ENCODE measurements around the gene NANOS2. TPM values are rescaled to one million over a fixed set of nuclear protein-coding genes. Genes with fewer than 3 reads are reported as not detected.
A peak's percentile ranks its signal among the peaks of the same experiment; 100 is the strongest.

Gene NANOS2
- total and polyA plus RNA-seq, 2 of the 13 experiments (the other 11 are each of a cell fraction or from before 2014, with no cell fraction given): not detected

GRCh38 chr19:45863840-45864628, 50.5 kb downstream of the NANOS2 start, which contains the start of gene FOXA3 (continued):
- TF ChIP-seq ZNF142 (CRISPR knock-in tag; IDR thresholded peaks at IDR 0.05): peak; percentile 79; the same call in 1 of the 2 replicates
- TF ChIP-seq ZNF383 (CRISPR knock-in tag; IDR thresholded peaks at IDR 0.05; ENCODE audit: borderline replicate concordance): no peak
- TF ChIP-seq, protein P1, sequence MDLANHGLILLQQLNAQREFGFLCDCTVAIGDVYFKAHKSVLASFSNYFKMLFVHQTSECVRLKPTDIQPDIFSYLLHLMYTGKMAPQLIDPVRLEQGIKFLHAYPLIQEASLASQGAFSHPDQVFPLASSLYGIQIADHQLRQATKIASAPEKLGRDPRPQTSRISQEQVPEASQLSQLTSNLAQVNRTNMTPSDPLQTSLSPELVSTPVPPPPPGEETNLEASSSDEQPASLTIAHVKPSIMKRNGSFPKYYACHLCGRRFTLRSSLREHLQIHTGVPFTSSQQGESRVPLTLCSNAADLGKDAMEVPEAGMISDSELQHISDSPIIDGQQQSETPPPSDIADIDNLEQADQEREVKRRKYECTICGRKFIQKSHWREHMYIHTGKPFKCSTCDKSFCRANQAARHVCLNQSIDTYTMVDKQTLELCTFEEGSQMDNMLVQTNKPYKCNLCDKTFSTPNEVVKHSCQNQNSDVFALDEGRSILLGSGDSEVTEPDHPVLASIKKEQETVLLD (CRISPR knock-in tag; IDR thresholded peaks at IDR 0.05; ENCODE audit: low read depth): 0 out of 2 replicates have a peak, but pooled peaks have one; percentile 34
- TF ChIP-seq, protein P2, sequence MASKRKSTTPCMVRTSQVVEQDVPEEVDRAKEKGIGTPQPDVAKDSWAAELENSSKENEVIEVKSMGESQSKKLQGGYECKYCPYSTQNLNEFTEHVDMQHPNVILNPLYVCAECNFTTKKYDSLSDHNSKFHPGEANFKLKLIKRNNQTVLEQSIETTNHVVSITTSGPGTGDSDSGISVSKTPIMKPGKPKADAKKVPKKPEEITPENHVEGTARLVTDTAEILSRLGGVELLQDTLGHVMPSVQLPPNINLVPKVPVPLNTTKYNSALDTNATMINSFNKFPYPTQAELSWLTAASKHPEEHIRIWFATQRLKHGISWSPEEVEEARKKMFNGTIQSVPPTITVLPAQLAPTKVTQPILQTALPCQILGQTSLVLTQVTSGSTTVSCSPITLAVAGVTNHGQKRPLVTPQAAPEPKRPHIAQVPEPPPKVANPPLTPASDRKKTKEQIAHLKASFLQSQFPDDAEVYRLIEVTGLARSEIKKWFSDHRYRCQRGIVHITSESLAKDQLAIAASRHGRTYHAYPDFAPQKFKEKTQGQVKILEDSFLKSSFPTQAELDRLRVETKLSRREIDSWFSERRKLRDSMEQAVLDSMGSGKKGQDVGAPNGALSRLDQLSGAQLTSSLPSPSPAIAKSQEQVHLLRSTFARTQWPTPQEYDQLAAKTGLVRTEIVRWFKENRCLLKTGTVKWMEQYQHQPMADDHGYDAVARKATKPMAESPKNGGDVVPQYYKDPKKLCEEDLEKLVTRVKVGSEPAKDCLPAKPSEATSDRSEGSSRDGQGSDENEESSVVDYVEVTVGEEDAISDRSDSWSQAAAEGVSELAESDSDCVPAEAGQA (IDR thresholded peaks at IDR 0.05; ENCODE audit: low read depth): no peak
- TF ChIP-seq, protein P2 (CRISPR knock-in tag; IDR thresholded peaks at IDR 0.05; ENCODE audit: borderline replicate concordance): 0 out of 2 replicates have a peak, but pooled peaks have one; percentile 46
- TF ChIP-seq ZNF431 (CRISPR knock-in tag; IDR thresholded peaks at IDR 0.05; ENCODE audit: borderline replicate concordance, low read depth): no peak
- TF ChIP-seq MAFK (conservative IDR thresholded peaks at IDR 0.05 in 1 of 2, IDR thresholded peaks at IDR 0.05 in 1 of 2; ENCODE audit: low read length in 2 of 2): no peak
- peak; percentile 41; the same call in 1 of the 2 replicates for TF ChIP-seq ZBTB7B (CRISPR knock-in tag; IDR thresholded peaks at IDR 0.05)
- no peak for TF ChIP-seq ZNF782 (CRISPR knock-in tag; IDR thresholded peaks at IDR 0.05; ENCODE audit: borderline replicate concordance)
- TF ChIP-seq BORCS8-MEF2B (CRISPR knock-in tag; IDR thresholded peaks at IDR 0.05): 0 out of 2 replicates have a peak, but pooled peaks have one; percentile 16
- no peak for TF ChIP-seq TGIF2 (CRISPR knock-in tag; IDR thresholded peaks at IDR 0.05)
- TF ChIP-seq, protein P3, sequence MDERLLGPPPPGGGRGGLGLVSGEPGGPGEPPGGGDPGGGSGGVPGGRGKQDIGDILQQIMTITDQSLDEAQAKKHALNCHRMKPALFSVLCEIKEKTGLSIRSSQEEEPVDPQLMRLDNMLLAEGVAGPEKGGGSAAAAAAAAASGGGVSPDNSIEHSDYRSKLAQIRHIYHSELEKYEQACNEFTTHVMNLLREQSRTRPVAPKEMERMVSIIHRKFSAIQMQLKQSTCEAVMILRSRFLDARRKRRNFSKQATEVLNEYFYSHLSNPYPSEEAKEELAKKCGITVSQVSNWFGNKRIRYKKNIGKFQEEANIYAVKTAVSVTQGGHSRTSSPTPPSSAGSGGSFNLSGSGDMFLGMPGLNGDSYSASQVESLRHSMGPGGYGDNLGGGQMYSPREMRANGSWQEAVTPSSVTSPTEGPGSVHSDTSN (CRISPR knock-in tag; IDR thresholded peaks at IDR 0.05): no peak
- no peak for TF ChIP-seq KMT2B (CRISPR knock-in tag; IDR thresholded peaks at IDR 0.05)
- TF ChIP-seq ZNF205 (CRISPR knock-in tag; IDR thresholded peaks at IDR 0.05): peak; percentile 77; the same call in 1 of the 2 replicates

Data from HepG2 (cell line).